Mesendoderm (in vitro differentiated cells): ENCODE results near the gene ZSWIM6.

ENCODE experiments used
- DNase-seq: peaks from one replicate; pipeline ENCODE4 v3.0.0; 2013
- H2AK5ac ChIP-seq: 2 replicates; pipeline ENCODE4 v1.6.1; 2013; ENCODE audit warnings: low read length, inconsistent platforms
- H2BK120ac ChIP-seq: 2 replicates; pipeline ENCODE4 v1.6.1; 2013; ENCODE audit warnings: low read depth, mild to moderate bottlenecking, low read length, moderate library complexity, mixed read lengths
- H2BK15ac ChIP-seq: replicated peaks from 2 replicates; pipeline ENCODE4 v1.6.1; 2013; ENCODE audit warnings: low read depth, mild to moderate bottlenecking, moderate library complexity
- H2BK5ac ChIP-seq: 2 replicates; pipeline ENCODE4 v1.6.1; 2013; ENCODE audit warnings: low read length, inconsistent platforms
- H3K18ac ChIP-seq: 2 replicates; pipeline ENCODE4 v1.6.1; 2013; ENCODE audit warnings: mild to moderate bottlenecking, low read length, mixed read lengths
- H3K23ac ChIP-seq: one replicate; pipeline ENCODE4 v1.6.1; 2013; ENCODE audit warnings: low read length
- H3K27ac ChIP-seq: 2 replicates; pipeline ENCODE4 v1.5.1; 2013; ENCODE audit warnings: low read depth, mild to moderate bottlenecking, inconsistent platforms, low read length, moderate library complexity
- H3K27me3 ChIP-seq: 2 replicates; pipeline ENCODE4 v1.6.1; 2013; ENCODE audit warnings: low read length, control low read depth, mild to moderate bottlenecking, inconsistent platforms; ENCODE audit not compliant: insufficient read depth, poor library complexity
- H3K36me3 ChIP-seq: 2 replicates; pipeline ENCODE4 v1.6.1; 2013; ENCODE audit warnings: low read length, inconsistent platforms; ENCODE audit not compliant: control insufficient read depth, insufficient read depth
- H3K4ac ChIP-seq: one replicate; pipeline ENCODE4 v1.6.1; 2013; ENCODE audit warnings: low read depth, mild to moderate bottlenecking, low read length, moderate library complexity
- H3K4me1 ChIP-seq: 2 replicates; pipeline ENCODE4 v1.6.1; 2013; ENCODE audit warnings: low read depth, low read length, inconsistent platforms; ENCODE audit not compliant: control insufficient read depth
- H3K4me2 ChIP-seq: 2 replicates; pipeline ENCODE4 v1.6.1; 2013; ENCODE audit warnings: low read length
- H3K4me3 ChIP-seq: 2 replicates; pipeline ENCODE4 v1.5.1; 2013; ENCODE audit warnings: mild to moderate bottlenecking, low read length
- H3K56ac ChIP-seq: one replicate; pipeline ENCODE4 v1.6.1; 2013; ENCODE audit warnings: low read length
- H3K79me1 ChIP-seq: 2 replicates; pipeline ENCODE4 v1.6.1; 2013; ENCODE audit warnings: low read length, inconsistent platforms
- H3K79me2 ChIP-seq: 2 replicates; pipeline ENCODE4 v1.6.1; 2013; ENCODE audit warnings: mild to moderate bottlenecking, low read length; ENCODE audit not compliant: control insufficient read depth, insufficient read depth
- H3K9ac ChIP-seq: 2 replicates; pipeline ENCODE4 v1.6.1; 2013; ENCODE audit warnings: low read length, inconsistent platforms
- H4K5ac ChIP-seq: one replicate; pipeline ENCODE4 v1.6.1; 2013; ENCODE audit warnings: low read length
- H4K8ac ChIP-seq: one replicate; pipeline ENCODE4 v1.6.1; 2013; ENCODE audit warnings: low read depth, mild to moderate bottlenecking, control low read depth, low read length, moderate library complexity
- WGBS: extraction: QIAGEN DNeasy Blood & Tissue Kit; methylation state at CpG from one replicate; pipeline ENCODE4 v1.1.7; 2013; ENCODE audit warnings: low lambda C conversion rate, missing lambda C conversion rate; ENCODE audit not compliant: insufficient coverage; ENCODE audit errors: extremely low coverage; 5-methylcytosine and 5-hydroxymethylcytosine counted together

Gene ZSWIM6

DNA sequence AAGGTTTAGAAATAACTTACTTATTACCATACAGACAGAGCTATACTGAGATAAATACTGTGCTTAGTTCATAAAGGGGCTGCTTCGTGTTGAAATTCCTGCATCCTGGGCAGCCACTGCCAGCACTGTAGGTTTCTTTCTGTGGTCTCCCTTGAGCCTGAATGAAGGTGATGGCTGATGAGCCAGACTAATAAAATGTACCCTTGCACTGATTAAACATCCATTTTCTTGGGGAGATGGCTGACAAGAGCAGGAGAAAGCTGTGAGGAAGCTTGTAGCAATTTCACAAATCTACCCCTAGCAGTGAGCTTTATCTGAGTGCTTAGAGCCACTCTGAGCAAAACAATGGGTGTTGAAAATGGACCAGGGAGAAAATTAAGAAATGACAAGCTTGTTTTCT is 23.3 kb upstream of the ZSWIM6 start:
- H3K23ac ChIP-seq: no peak overlapping the region
- no peak overlapping the region for H2BK120ac ChIP-seq
- H4K8ac ChIP-seq: no peak overlapping the region
- H3K4me2 ChIP-seq: no peak overlapping the region
- H3K4me1 ChIP-seq: peaks cover 16% of the 10 kb centered on the region
- no peak overlapping the region for H2BK5ac ChIP-seq
- DNase-seq: peak; percentile 68
- no peak overlapping the region for H3K4ac ChIP-seq
- no peaks in the 10 kb centered on the region for H3K79me2 ChIP-seq
- no peak overlapping the region for H3K9ac ChIP-seq
- H3K36me3 ChIP-seq: no peaks in the 10 kb centered on the region
- H2AK5ac ChIP-seq: no peak overlapping the region
- no peak overlapping the region for H3K4me3 ChIP-seq
- no peaks in the 10 kb centered on the region for H3K27me3 ChIP-seq
- no peak overlapping the region for H4K5ac ChIP-seq
- no peak overlapping the region for H2BK15ac ChIP-seq
- H3K18ac ChIP-seq: no peak overlapping the region
- H3K27ac ChIP-seq: no peak overlapping the region
- no peak overlapping the region for H3K56ac ChIP-seq
- no CpG with 5 or more reads among the region's 1 CpG for WGBS
- no peaks in the 10 kb centered on the region for H3K79me1 ChIP-seq

GRCh38 chr5:61309115-61309514 is 22.9 kb upstream of the ZSWIM6 start:
- Histone ChIP-seq H3K56ac (no peak overlapping the region), H3K79me1 (no peaks in the 10 kb centered on the region), H4K8ac (no peak overlapping the region), H3K4me2 (no peak overlapping the region), H3K27me3 (no peaks in the 10 kb centered on the region), H3K18ac (no peak overlapping the region), H3K4ac (no peak overlapping the region), H3K36me3 (no peaks in the 10 kb centered on the region), H3K79me2 (no peaks in the 10 kb centered on the region), H3K9ac (no peak overlapping the region), H2BK120ac (no peak overlapping the region), H3K27ac (no peak overlapping the region), H2AK5ac (no peak overlapping the region), H3K4me3 (no peak overlapping the region), H2BK5ac (no peak overlapping the region), H4K5ac (no peak overlapping the region), H3K4me1 (peaks cover 16% of the 10 kb centered on the region), H3K23ac (no peak overlapping the region), H2BK15ac (no peak overlapping the region)
- no CpG with 5 or more reads among the region's 5 CpGs for WGBS
- DNase-seq: no peak

- no peak overlapping the region for H3K18ac ChIP-seq
- peak; percentile 72 for DNase-seq
- no peak overlapping the region for H3K27ac ChIP-seq
- no peaks in the 10 kb centered on the region for H3K36me3 ChIP-seq
- H3K27me3 ChIP-seq: no peaks in the 10 kb centered on the region
- H4K5ac ChIP-seq: no peak overlapping the region
- no peak overlapping the region for H2AK5ac ChIP-seq
- H2BK15ac ChIP-seq: no peak overlapping the region
- no peak overlapping the region for H3K4me2 ChIP-seq
- no peak overlapping the region for H2BK5ac ChIP-seq
- H4K8ac ChIP-seq: no peak overlapping the region
- no peaks in the 10 kb centered on the region for H3K79me1 ChIP-seq
- H3K4me3 ChIP-seq: no peak overlapping the region
- WGBS: no CpG with 5 or more reads among the region's 5 CpGs
- no peak overlapping the region for H3K9ac ChIP-seq
- no peak overlapping the region for H2BK120ac ChIP-seq
- peaks cover 16% of the 10 kb centered on the region for H3K4me1 ChIP-seq
- no peak overlapping the region for H3K23ac ChIP-seq
- H3K56ac ChIP-seq: no peak overlapping the region
- H3K79me2 ChIP-seq: no peaks in the 10 kb centered on the region
- no peak overlapping the region for H3K4ac ChIP-seq
Observed at GRCh38 chr5:61311056-61311610, 20.9 kb upstream of the ZSWIM6 start.

DNA sequence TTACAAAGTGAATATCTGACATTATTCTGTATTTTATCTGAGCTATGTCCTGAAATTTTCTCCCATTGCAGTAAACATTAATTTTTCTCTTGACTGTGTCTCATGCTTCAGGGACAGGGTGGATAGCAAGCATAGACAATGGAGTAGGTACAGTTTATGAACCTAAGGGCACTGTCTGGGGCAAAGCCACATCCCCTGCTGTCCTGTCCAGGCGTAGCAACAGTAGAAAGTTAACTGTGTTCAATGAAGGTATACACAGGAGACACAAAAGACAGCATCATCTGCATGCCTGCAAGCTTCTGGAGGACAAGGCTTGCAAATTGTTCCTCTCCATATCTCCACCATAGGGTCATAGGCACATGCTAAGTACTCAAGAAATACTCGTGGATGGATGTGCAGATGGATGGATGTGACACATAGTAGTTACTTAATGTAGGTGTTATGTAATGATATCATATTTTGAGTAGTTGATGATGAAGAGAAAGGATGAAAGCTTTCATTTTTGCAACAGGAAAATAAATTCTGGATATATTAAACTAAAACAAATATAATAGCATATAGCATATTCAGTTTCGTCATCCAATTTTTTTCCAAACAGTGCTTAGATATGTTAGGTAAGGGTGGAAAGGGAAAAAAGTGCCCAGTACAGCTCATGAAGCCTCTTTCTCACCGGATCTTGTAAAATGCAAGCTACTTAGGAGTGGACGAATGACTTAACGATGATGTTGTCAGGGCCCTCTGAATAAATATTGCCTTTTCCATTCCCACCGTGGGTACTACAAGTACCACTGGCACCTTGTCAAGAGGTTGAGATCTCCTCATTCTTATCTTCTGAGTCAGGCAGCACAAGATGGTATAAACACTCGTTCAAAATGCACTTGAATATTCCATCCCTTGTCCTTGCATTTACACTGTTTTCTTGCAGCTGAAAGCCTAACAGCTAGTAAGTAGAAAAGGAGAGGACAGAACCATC is 19.9 kb upstream of the ZSWIM6 start:
- Histone ChIP-seq H3K79me1 (no peaks in the 10 kb centered on the region), H3K36me3 (no peaks in the 10 kb centered on the region), H3K4me2 (no peak overlapping the region), H3K56ac (no peak overlapping the region), H3K79me2 (no peaks in the 10 kb centered on the region), H3K18ac (no peak overlapping the region), H3K23ac (no peak overlapping the region), H2BK15ac (no peak overlapping the region), H2AK5ac (no peak overlapping the region), H3K4me1 (peaks cover 11% of the 10 kb centered on the region), H3K9ac (no peak overlapping the region), H3K4me3 (no peak overlapping the region), H3K27me3 (no peaks in the 10 kb centered on the region), H2BK120ac (no peak overlapping the region), H3K4ac (no peak overlapping the region), H4K5ac (no peak overlapping the region), H3K27ac (no peak overlapping the region), H4K8ac (no peak overlapping the region), H2BK5ac (no peak overlapping the region)
- DNase-seq: no peak
- WGBS: no CpG with 5 or more reads among the region's 8 CpGs

DNA sequence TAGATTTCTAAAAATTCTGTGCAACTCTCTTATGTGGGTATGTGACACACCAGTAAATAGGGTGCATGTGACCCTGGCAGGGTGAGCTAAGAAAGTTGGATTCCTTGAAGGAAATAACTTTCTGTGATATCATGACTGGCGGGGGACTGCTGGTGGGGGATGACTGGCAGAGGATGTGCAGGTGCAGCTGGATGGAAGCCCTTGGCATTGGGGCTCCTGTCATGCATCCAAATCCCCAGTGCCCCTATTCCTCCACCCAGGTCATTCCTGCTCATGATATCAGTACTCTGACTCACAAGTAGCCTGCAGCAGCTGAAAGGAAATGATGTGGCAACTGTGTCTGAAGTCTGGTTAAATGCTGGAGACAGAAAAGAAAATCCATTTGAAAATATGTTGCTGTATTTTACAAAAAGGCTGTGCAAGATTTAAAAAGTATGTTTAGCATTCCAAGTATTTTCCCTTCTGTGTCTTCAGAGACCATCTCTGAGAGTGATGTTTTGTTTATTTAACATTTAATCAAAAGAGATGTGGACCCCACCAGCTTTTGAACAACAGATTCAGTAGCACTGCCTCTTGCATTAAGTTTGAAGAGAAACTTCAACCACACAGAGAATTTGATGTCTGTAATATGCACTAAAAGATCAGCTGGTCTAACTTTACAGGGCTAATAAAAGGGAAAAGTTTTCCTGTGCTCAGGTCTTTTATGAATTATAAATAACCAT is 17.9 kb upstream of the ZSWIM6 start:
- Histone ChIP-seq H3K27me3 (no peaks in the 10 kb centered on the region), H3K56ac (no peak overlapping the region), H3K27ac (no peak overlapping the region), H3K4ac (no peak overlapping the region), H4K8ac (no peak overlapping the region), H2BK5ac (no peak overlapping the region), H4K5ac (no peak overlapping the region), H3K4me3 (no peak overlapping the region), H3K23ac (no peak overlapping the region), H3K4me1 (peaks cover 8% of the 10 kb centered on the region), H2BK15ac (no peak overlapping the region), H3K18ac (no peak overlapping the region), H2BK120ac (no peak overlapping the region), H3K9ac (no peak overlapping the region), H2AK5ac (no peak overlapping the region), H3K4me2 (no peak overlapping the region), H3K79me2 (no peaks in the 10 kb centered on the region), H3K79me1 (no peaks in the 10 kb centered on the region), H3K36me3 (no peaks in the 10 kb centered on the region)
- no peak for DNase-seq
- WGBS: no CpG with 5 or more reads among the region's 1 CpG
